ENCODE results near the gene FSIP2.

DNA sequence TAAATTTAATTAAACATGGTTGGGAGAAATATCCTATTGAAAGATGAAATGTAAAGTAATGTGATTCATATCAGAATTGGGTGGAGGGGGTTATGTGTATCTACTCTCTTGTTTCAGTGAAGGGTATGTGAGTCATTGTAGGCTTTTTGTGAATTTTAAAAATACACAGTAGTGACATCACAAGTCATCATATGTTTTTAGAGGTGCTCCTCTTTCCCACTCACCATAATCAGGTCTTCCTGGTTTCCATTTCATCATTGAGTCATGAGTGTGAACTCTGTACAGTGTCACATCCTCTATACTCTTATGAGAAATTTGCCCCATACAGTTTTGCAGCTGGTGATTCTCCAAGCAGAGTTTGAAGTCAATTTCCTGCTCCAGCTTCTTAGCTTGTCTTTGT is 18.8 kb downstream of the FSIP2 start:
- no peak for TF ChIP-seq YY1 (IDR thresholded peaks at IDR 0.05; ENCODE audit: insufficient read depth, insufficient read length)
- TF ChIP-seq SUZ12 (IDR thresholded peaks at IDR 0.05; ENCODE audit: extremely low read depth, insufficient read depth, insufficient read length) = no peak

Data from NT2/D1 (cell line).